Panc1 (cell line): Measurements from ENCODE around the gene SPG21. TPM values are rescaled to one million over a fixed set of nuclear protein-coding genes. Genes with fewer than 3 reads are reported as not detected.

ENCODE experiments used
- ATAC-seq: fragments of 200-7000 bp; cut with Tn5 transposase; 2 replicates; pipeline ENCODE4 v1.9.1; 2020; ENCODE audit warnings: mild to moderate bottlenecking, moderate library complexity
- BruUV-seq: library from RNA; stranded (reverse); fragments of 400-500 nt; replicated peaks from 2 replicates; lab custom pipeline; 2021; lab: Mats Ljungman, UMichigan
- CTCF ChIA-PET: fragments of 300-600 bp; sonication (Branson Sonifier 250); formaldehyde crosslinking; loops from one replicate; lab custom pipeline; 2022; ENCODE audit warnings: antibody characterized with exemption; lab: Charles Lee
- POLR2A ChIA-PET: fragments of 300-600 bp; sonication (Branson Sonifier 250); formaldehyde crosslinking; loops from one replicate; lab custom pipeline; 2022; ENCODE audit warnings: antibody characterized with exemption; lab: Charles Lee
- DNase-seq: peaks from one replicate; pipeline ENCODE4 v3.0.0-alpha.2; 2010; ENCODE audit warnings: low read depth, low spot score
- H3K27ac ChIP-seq: 2 replicates; pipeline ENCODE4 v1.5.1; 2011; ENCODE audit warnings: mild to moderate bottlenecking, low read length, inconsistent platforms
- H3K27me3 ChIP-seq: fragments of 200-500 bp; sonication (Bioruptor generic); 2 replicates; pipeline ENCODE4 v1.6.0; 2014; ENCODE audit warnings: low read length, inconsistent platforms; ENCODE audit not compliant: control insufficient read depth, insufficient read depth
- H3K36me3 ChIP-seq: fragments of 200-500 bp; sonication (Bioruptor generic); 2 replicates; pipeline ENCODE4 v1.5.1; 2014; ENCODE audit warnings: inconsistent platforms, mild to moderate bottlenecking, low read length, moderate library complexity; ENCODE audit not compliant: control insufficient read depth, insufficient read depth
- H3K4me1 ChIP-seq: 2 replicates; pipeline ENCODE4 v1.5.1; 2011; ENCODE audit warnings: inconsistent platforms, mild to moderate bottlenecking, low read length, moderate library complexity; ENCODE audit not compliant: control insufficient read depth, insufficient read depth
- H3K4me3 ChIP-seq, 2 experiments: 2 replicates each; pipeline ENCODE4 v1.5.1; 2011 to 2012; ENCODE audit warnings: low read depth in 2 of 2, low read length in 2 of 2, mild to moderate bottlenecking in 2 of 2, inconsistent platforms in 1 of 2, moderate library complexity in 1 of 2
- H3K9me3 ChIP-seq: fragments of 200-500 bp; sonication (Bioruptor generic); 2 replicates; pipeline ENCODE4 v1.5.1; 2014; ENCODE audit warnings: low read depth, mild to moderate bottlenecking, inconsistent platforms, low read length, moderate library complexity; ENCODE audit not compliant: control insufficient read depth, insufficient read depth
- POLR2AphosphoS5 ChIP-seq: IDR thresholded peaks from 2 replicates; pipeline ENCODE4 v1.6.1; 2012; ENCODE audit warnings: mild to moderate bottlenecking, low read depth, low read length, moderate library complexity
- SIN3A ChIP-seq: IDR thresholded peaks from 2 replicates; pipeline ENCODE4 v1.6.1; 2012; ENCODE audit warnings: low read depth, mild to moderate bottlenecking, low read length, moderate library complexity, borderline replicate concordance; ENCODE audit not compliant: insufficient read depth
- TCF7L2 ChIP-seq: IDR thresholded peaks from 2 replicates; pipeline ENCODE4 v1.6.1; 2011; ENCODE audit warnings: mild to moderate bottlenecking, low read depth, low read length, inconsistent platforms
- in situ Hi-C: cut with HindIII; loops from 2 replicates; pipeline ENCODE4 v1.10.0; 2016; ENCODE audit warnings: low sequenced_read_pairs, low pct_unique_long_range_greater_than_20kb
- intact Hi-C: fragments of 100-400 bp; cut with micrococcal nuclease; formaldehyde crosslinking; loops from one replicate; pipeline ENCODE4 v1.10.0; 2022; ENCODE audit not compliant: unreplicated experiment
- total RNA-seq: library from RNA; stranded (reverse); gene quantifications from one replicate; pipeline ENCODE4 v1.2.1, GENCODE V29; 2021; ENCODE audit not compliant: unreplicated experiment
- TF ChIP-seq, protein P1 (sequence below): fragments of 450-650 bp; IDR thresholded peaks from 2 replicates; pipeline ENCODE4 v1.5.1; 2017; ENCODE audit warnings: mild to moderate bottlenecking
- TF ChIP-seq, protein P2 (sequence below), 2 experiments: IDR thresholded peaks; 2 replicates each; pipeline ENCODE4 v1.6.1; 2011 to 2012; ENCODE audit warnings: low read depth in 2 of 2, control low read depth in 1 of 2, low read length in 1 of 2, mild to moderate bottlenecking in 1 of 2, moderate library complexity in 1 of 2; ENCODE audit not compliant: insufficient read depth in 1 of 2

The SPG21 gene
- total RNA-seq, 1 experiment from 2014 or later = 124 TPM

DNA sequence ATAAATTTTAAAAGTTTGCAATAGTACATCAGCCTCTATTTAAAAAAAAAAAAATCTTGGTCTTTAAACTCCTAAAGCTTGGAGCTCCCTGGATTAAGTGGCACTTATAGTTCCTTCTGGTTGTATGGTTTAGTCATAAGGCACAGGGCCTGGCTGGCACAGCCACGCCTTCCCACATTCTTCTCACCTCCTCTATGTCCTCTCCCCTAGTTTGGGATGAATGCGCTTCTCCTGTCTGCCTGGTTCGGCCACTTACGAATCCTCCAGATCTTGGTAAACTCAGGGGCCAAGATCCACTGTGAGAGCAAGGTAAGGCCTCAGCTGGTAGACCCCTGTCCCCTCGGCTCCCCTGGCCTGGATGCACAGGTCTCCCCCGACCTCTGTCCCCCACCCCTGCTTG lies 68.0 kb downstream of the SPG21 start:
- Histone ChIP-seq H3K27me3 (no peaks in the 10 kb centered on the region), H3K36me3 (no peaks in the 10 kb centered on the region), H3K4me3 (no peak overlapping the region), H3K27ac (no peak overlapping the region), H3K4me1 (no peaks in the 10 kb centered on the region), H3K9me3 (no peaks in the 10 kb centered on the region)
- in situ Hi-C loops = no loop called here
- ChIA-PET CTCF (no interaction called here), POLR2A (interaction anchor here (0.6 kb wide), 1 partner anchor 777 kb away, joined by 13 read pairs; no protein-coding TSS in a partner anchor)
- intact Hi-C loops = no loop called here
- ATAC-seq (no peak), DNase-seq (no peak)
- no TSS peak for BruUV-seq
- TF ChIP-seq SIN3A = no peak
- no peak for TF ChIP-seq POLR2AphosphoS5
- TF ChIP-seq, protein P1, sequence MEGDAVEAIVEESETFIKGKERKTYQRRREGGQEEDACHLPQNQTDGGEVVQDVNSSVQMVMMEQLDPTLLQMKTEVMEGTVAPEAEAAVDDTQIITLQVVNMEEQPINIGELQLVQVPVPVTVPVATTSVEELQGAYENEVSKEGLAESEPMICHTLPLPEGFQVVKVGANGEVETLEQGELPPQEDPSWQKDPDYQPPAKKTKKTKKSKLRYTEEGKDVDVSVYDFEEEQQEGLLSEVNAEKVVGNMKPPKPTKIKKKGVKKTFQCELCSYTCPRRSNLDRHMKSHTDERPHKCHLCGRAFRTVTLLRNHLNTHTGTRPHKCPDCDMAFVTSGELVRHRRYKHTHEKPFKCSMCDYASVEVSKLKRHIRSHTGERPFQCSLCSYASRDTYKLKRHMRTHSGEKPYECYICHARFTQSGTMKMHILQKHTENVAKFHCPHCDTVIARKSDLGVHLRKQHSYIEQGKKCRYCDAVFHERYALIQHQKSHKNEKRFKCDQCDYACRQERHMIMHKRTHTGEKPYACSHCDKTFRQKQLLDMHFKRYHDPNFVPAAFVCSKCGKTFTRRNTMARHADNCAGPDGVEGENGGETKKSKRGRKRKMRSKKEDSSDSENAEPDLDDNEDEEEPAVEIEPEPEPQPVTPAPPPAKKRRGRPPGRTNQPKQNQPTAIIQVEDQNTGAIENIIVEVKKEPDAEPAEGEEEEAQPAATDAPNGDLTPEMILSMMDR = no peak
- TF ChIP-seq TCF7L2 = no peak
- TF ChIP-seq, protein P2, sequence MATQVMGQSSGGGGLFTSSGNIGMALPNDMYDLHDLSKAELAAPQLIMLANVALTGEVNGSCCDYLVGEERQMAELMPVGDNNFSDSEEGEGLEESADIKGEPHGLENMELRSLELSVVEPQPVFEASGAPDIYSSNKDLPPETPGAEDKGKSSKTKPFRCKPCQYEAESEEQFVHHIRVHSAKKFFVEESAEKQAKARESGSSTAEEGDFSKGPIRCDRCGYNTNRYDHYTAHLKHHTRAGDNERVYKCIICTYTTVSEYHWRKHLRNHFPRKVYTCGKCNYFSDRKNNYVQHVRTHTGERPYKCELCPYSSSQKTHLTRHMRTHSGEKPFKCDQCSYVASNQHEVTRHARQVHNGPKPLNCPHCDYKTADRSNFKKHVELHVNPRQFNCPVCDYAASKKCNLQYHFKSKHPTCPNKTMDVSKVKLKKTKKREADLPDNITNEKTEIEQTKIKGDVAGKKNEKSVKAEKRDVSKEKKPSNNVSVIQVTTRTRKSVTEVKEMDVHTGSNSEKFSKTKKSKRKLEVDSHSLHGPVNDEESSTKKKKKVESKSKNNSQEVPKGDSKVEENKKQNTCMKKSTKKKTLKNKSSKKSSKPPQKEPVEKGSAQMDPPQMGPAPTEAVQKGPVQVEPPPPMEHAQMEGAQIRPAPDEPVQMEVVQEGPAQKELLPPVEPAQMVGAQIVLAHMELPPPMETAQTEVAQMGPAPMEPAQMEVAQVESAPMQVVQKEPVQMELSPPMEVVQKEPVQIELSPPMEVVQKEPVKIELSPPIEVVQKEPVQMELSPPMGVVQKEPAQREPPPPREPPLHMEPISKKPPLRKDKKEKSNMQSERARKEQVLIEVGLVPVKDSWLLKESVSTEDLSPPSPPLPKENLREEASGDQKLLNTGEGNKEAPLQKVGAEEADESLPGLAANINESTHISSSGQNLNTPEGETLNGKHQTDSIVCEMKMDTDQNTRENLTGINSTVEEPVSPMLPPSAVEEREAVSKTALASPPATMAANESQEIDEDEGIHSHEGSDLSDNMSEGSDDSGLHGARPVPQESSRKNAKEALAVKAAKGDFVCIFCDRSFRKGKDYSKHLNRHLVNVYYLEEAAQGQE (IDR thresholded peaks at IDR 0.05; ENCODE audit: insufficient read depth in 1 of 2, low read depth in 2 of 2, low read length in 1 of 2) = no peak

DNA sequence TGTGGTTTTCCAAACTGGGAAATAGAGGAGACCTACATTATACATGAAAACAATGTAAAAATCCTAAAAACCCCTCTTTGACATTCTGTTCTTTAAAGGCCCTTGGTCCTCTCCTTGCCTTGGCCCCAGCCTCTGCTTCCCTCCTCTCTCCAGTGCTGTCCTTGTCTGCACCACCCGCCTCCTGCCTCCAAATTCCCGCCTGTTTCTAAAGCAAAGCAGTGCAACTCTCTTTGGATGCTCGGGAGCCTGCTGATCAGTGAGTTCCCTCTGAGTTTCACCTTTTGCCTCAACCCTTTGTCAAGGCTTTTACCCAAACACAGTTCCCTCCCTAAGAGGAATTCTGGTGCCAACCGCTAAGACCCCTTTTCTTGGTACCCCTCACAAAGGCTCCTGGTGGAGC lies 70.0 kb downstream of the SPG21 start:
- DNase-seq = no peak
- in situ Hi-C loops (no loop called here), intact Hi-C loops (no loop called here)
- no peak for ATAC-seq
- no peaks in the 10 kb centered on the region for H3K4me1 ChIP-seq
- no peaks in the 10 kb centered on the region for H3K27me3 ChIP-seq
- CTCF ChIA-PET = no interaction called here
- no TSS peak for BruUV-seq
- H3K36me3 ChIP-seq = no peaks in the 10 kb centered on the region
- TF ChIP-seq TCF7L2 (no peak), SIN3A (no peak), POLR2AphosphoS5 (no peak)
- TF ChIP-seq, protein P2 (IDR thresholded peaks at IDR 0.05; ENCODE audit: insufficient read depth in 1 of 2, low read depth in 2 of 2, low read length in 1 of 2) = no peak
- TF ChIP-seq, protein P1 = no peak
- no peaks in the 10 kb centered on the region for H3K9me3 ChIP-seq
- no peak overlapping the region for H3K4me3 ChIP-seq
- no peak overlapping the region for H3K27ac ChIP-seq
- POLR2A ChIA-PET = interaction anchor here (0.5 to 0.6 kb wide), 3 partner anchors 14 to 75 kb away, joined by 3 read pairs; no protein-coding TSS in a partner anchor
